KMS-11 (cell line): ENCODE data around the gene GPR27.

ENCODE experiments used
- H2AFZ ChIP-seq: fragments of 200-600 bp; sonication (generic); 2 replicates; pipeline ENCODE4 v1.6.1; 2016; ENCODE audit warnings: antibody characterized with exemption, mixed run types, low read depth
- H3K27ac ChIP-seq: fragments of 200-600 bp; sonication (generic); 2 replicates; pipeline ENCODE4 v1.6.1; 2016; ENCODE audit warnings: mild to moderate bottlenecking, mixed run types
- H3K27me3 ChIP-seq: fragments of 200-600 bp; sonication (generic); 2 replicates; pipeline ENCODE4 v1.6.1; 2017; ENCODE audit warnings: mild to moderate bottlenecking, low read depth, mixed run types, moderate library complexity; ENCODE audit not compliant: insufficient read depth
- H3K36me3 ChIP-seq: fragments of 200-600 bp; sonication (generic); 2 replicates; pipeline ENCODE4 v1.6.1; 2017; ENCODE audit warnings: mild to moderate bottlenecking, mixed run types; ENCODE audit not compliant: insufficient read depth
- H3K4me1 ChIP-seq: fragments of 200-600 bp; sonication (generic); 2 replicates; pipeline ENCODE4 v1.6.1; 2016; ENCODE audit warnings: mild to moderate bottlenecking, low read depth, mixed run types; ENCODE audit not compliant: poor library complexity, severe bottlenecking
- H3K4me2 ChIP-seq: fragments of 200-600 bp; sonication (generic); 2 replicates; pipeline ENCODE4 v1.7.0; 2016; ENCODE audit warnings: mild to moderate bottlenecking, mixed run types
- H3K4me3 ChIP-seq: fragments of 200-600 bp; sonication (generic); IDR thresholded peaks from 2 replicates; pipeline ENCODE4 v1.6.1; 2017; ENCODE audit warnings: low read depth, low read length, mixed read lengths; ENCODE audit not compliant: insufficient read depth
- H3K79me2 ChIP-seq: fragments of 200-600 bp; sonication (generic); 2 replicates; pipeline ENCODE4 v1.6.1; 2016; ENCODE audit warnings: low read depth, mixed run types; ENCODE audit not compliant: insufficient read depth
- H3K9ac ChIP-seq: fragments of 200-600 bp; sonication (generic); 2 replicates; pipeline ENCODE4 v1.6.1; 2016; ENCODE audit warnings: mild to moderate bottlenecking, mixed run types
- H4K20me1 ChIP-seq: fragments of 200-600 bp; sonication (generic); 2 replicates; pipeline ENCODE4 v1.6.1; 2016; ENCODE audit warnings: mild to moderate bottlenecking, mixed run types; ENCODE audit not compliant: insufficient read depth
- CTCF ChIP-seq: fragments of 200-600 bp; sonication (generic); conservative IDR thresholded peaks from 2 replicates; pipeline ENCODE4 v1.6.1; 2017; ENCODE audit warnings: low read depth, mild to moderate bottlenecking, antibody characterized with exemption, low read length, moderate library complexity, mixed read lengths

Gene GPR27

GRCh38 chr3:71708476-71709105, 45.1 kb upstream of the GPR27 start:
- no peaks in the 10 kb centered on the region for H3K27me3 ChIP-seq
- H3K4me3 ChIP-seq, result no peak overlapping the region
- H3K27ac ChIP-seq, result no peak overlapping the region
- H3K79me2 ChIP-seq, result no peaks in the 10 kb centered on the region
- H3K4me1 ChIP-seq, result no peaks in the 10 kb centered on the region
- H4K20me1 ChIP-seq, result no peaks in the 10 kb centered on the region
- no peak overlapping the region for H3K9ac ChIP-seq
- no peak overlapping the region for H3K4me2 ChIP-seq
- no peak for TF ChIP-seq CTCF
- H2AFZ ChIP-seq, result no peak overlapping the region
- H3K36me3 ChIP-seq, result no peaks in the 10 kb centered on the region

GRCh38 chr3:71709908-71710511, 43.6 kb upstream of the GPR27 start:
- Histone ChIP-seq H3K36me3 (no peaks in the 10 kb centered on the region), H3K27ac (no peak overlapping the region), H3K79me2 (no peaks in the 10 kb centered on the region), H3K9ac (no peak overlapping the region), H3K4me3 (no peak overlapping the region), H2AFZ (no peak overlapping the region), H3K27me3 (no peaks in the 10 kb centered on the region), H3K4me2 (no peak overlapping the region), H3K4me1 (no peaks in the 10 kb centered on the region), H4K20me1 (no peaks in the 10 kb centered on the region)
- TF ChIP-seq CTCF, result no peak

GRCh38 chr3:71710906-71711494, 42.7 kb upstream of the GPR27 start:
- Histone ChIP-seq H3K4me2 (no peak overlapping the region), H3K27ac (no peak overlapping the region), H3K4me1 (no peaks in the 10 kb centered on the region), H3K9ac (no peak overlapping the region), H2AFZ (no peak overlapping the region), H3K79me2 (no peaks in the 10 kb centered on the region), H3K4me3 (no peak overlapping the region), H4K20me1 (no peaks in the 10 kb centered on the region), H3K27me3 (no peaks in the 10 kb centered on the region), H3K36me3 (no peaks in the 10 kb centered on the region)
- peak; percentile 57 for TF ChIP-seq CTCF

GRCh38 chr3:71713041-71713440, 40.6 kb upstream of the GPR27 start:
- H3K9ac ChIP-seq, result no peak overlapping the region
- no peaks in the 10 kb centered on the region for H3K79me2 ChIP-seq
- no peak overlapping the region for H3K27ac ChIP-seq

More at GRCh38 chr3:71713041-71713440, 40.6 kb upstream of the GPR27 start:
- no peak overlapping the region for H3K4me3 ChIP-seq
- TF ChIP-seq CTCF, result no peak
- no peak overlapping the region for H3K4me2 ChIP-seq
- no peaks in the 10 kb centered on the region for H3K4me1 ChIP-seq
- H3K27me3 ChIP-seq, result no peaks in the 10 kb centered on the region
- H3K36me3 ChIP-seq, result no peaks in the 10 kb centered on the region
- no peaks in the 10 kb centered on the region for H4K20me1 ChIP-seq
- H2AFZ ChIP-seq, result no peak overlapping the region
